ENCODE results near the gene SATB2.

DNA sequence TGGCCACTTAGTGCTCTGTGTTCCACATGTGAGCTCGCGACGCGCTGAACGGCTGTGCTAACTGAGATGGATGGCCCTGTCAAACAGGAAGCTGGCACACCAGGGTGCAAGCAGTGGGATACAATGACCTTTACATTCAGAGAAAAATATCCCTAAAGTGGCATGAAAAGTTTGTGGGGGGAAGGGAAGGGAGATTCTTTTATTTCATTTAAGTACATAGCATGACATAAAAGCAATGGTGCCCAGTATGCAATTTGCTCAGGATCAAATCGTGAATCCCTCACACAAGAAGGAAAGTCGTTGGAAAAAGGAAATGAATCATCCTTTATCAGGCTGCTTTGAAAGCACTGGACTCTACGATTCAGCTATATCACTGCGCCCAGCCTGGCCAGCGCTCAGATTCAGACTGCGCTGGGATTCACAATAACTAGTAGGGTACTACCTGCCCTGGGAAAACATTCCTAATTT is 26.0 kb downstream of the SATB2 start:
- TF ChIP-seq, protein P1, sequence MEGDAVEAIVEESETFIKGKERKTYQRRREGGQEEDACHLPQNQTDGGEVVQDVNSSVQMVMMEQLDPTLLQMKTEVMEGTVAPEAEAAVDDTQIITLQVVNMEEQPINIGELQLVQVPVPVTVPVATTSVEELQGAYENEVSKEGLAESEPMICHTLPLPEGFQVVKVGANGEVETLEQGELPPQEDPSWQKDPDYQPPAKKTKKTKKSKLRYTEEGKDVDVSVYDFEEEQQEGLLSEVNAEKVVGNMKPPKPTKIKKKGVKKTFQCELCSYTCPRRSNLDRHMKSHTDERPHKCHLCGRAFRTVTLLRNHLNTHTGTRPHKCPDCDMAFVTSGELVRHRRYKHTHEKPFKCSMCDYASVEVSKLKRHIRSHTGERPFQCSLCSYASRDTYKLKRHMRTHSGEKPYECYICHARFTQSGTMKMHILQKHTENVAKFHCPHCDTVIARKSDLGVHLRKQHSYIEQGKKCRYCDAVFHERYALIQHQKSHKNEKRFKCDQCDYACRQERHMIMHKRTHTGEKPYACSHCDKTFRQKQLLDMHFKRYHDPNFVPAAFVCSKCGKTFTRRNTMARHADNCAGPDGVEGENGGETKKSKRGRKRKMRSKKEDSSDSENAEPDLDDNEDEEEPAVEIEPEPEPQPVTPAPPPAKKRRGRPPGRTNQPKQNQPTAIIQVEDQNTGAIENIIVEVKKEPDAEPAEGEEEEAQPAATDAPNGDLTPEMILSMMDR (IDR thresholded peaks at IDR 0.05) = no peak
- no peak for TF ChIP-seq POLR2A (IDR thresholded peaks at IDR 0.05)
